Measurements from ENCODE around the gene KIAA1210. TPM values are rescaled to one million over a fixed set of nuclear protein-coding genes. Genes with fewer than 3 reads are reported as not detected.

KIAA1210 gene
- total RNA-seq, 6 experiments from 2014 or later = 0.02 TPM; not detected in 5

GRCh38 chrX:119042996-119043395 is 84.6 kb downstream of the KIAA1210 start:
- no peak for TF ChIP-seq POLR2A (IDR thresholded peaks at IDR 0.05)
- TF ChIP-seq CTCF (IDR thresholded peaks at IDR 0.05) = no peak
- WGBS (ENCODE audit: insufficient coverage, low coverage, low lambda C conversion rate, missing lambda C conversion rate) = 79% methylated on average over 1 of the region's 1 CpG
- no peaks in the 10 kb centered on the region for H3K27me3 ChIP-seq
- H3K9me3 ChIP-seq = no peaks in the 10 kb centered on the region
- no peak for ATAC-seq
- DNase-seq = no peak
- intact Hi-C loops (cut with DNase I) = loop anchor here in 1 of 2 donors (10.0 kb wide), 1 partner anchor 408 kb away; no protein-coding TSS in a partner anchor
- H3K4me1 ChIP-seq = no peaks in the 10 kb centered on the region
- H3K36me3 ChIP-seq = no peaks in the 10 kb centered on the region
- no peak overlapping the region for H3K4me3 ChIP-seq
- no peak overlapping the region for H3K27ac ChIP-seq

- Histone ChIP-seq H3K36me3 (no peaks in the 10 kb centered on the region), H3K4me1 (no peaks in the 10 kb centered on the region), H3K27ac (no peak overlapping the region), H3K4me3 (no peak overlapping the region), H3K9me3 (no peaks in the 10 kb centered on the region), H3K27me3 (no peaks in the 10 kb centered on the region)
- 56% methylated on average over 3 of the region's 3 CpGs for WGBS (ENCODE audit: insufficient coverage, low coverage, low lambda C conversion rate, missing lambda C conversion rate)
- intact Hi-C loops (cut with DNase I) = loop anchor here in 1 of 2 donors (10.0 kb wide), 1 partner anchor 407 kb away; no protein-coding TSS in a partner anchor
- TF ChIP-seq CTCF (IDR thresholded peaks at IDR 0.05) (no peak), POLR2A (IDR thresholded peaks at IDR 0.05) (no peak)
- ATAC-seq (peak in 1 of 4 donors; percentile 6), DNase-seq (no peak)
These were observed 85.6 kb downstream of the KIAA1210 start for GRCh38 chrX:119042040-119042439.

DNA sequence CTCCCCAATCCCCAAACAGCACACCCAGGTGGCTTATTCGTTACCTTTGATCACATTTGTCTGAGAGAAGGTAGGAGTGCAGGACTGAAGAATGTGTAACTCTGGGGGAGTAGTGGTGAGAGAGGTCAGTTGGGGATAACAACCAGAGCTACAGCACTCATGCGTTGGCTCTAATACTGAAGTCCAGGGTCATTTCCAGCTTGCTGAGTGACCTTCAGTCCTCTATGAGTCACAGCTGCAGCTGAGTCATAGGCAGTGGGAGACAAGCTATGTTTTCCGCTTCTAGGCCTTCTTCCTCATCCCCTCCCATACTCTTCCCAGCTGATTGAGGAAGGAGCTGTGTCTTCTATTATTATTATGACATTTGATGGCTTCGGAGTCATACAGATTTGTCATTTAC is 86.4 kb downstream of the KIAA1210 start:
- Histone ChIP-seq H3K4me1 (no peaks in the 10 kb centered on the region), H3K36me3 (no peaks in the 10 kb centered on the region), H3K4me3 (no peak overlapping the region), H3K27ac (no peak overlapping the region), H3K27me3 (no peaks in the 10 kb centered on the region), H3K9me3 (no peaks in the 10 kb centered on the region)
- 33% methylated on average over 4 of the region's 4 CpGs for WGBS (ENCODE audit: insufficient coverage, low coverage, low lambda C conversion rate, missing lambda C conversion rate)
- TF ChIP-seq CTCF (IDR thresholded peaks at IDR 0.05) (no peak), POLR2A (IDR thresholded peaks at IDR 0.05) (no peak)
- intact Hi-C loops (cut with DNase I) = loop anchor here in 1 of 2 donors (10.0 kb wide), 1 partner anchor 406 kb away; no protein-coding TSS in a partner anchor
- DNase-seq (peak in 2 of 3 donors; percentile 42 to 53), ATAC-seq (peak; percentile 93 to 98 (median 94))

DNA sequence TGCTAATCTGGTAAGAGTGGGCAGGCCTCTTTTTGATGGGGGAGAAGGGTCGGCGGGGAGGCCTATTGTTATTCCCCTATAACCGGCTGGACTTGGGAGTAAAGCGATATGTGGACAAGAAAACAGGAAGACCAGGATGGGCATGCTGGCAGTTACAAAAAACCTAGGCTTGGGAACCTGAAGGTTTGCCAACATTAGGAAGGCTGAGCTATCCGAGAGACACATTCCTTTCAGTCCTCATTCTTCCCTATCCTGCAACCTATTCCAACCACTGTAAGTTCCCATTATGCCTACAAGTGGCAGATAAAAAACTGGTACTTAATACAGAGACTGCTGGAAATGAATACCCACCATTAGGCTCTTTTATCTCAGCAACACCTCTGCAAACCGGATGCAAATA is 87.2 kb downstream of the KIAA1210 start:
- Histone ChIP-seq H3K27ac (no peak overlapping the region), H3K27me3 (no peaks in the 10 kb centered on the region), H3K9me3 (no peaks in the 10 kb centered on the region), H3K4me1 (no peaks in the 10 kb centered on the region), H3K36me3 (no peaks in the 10 kb centered on the region), H3K4me3 (no peak overlapping the region)
- no peak for ATAC-seq
- no peak for DNase-seq
- no peak for TF ChIP-seq CTCF (IDR thresholded peaks at IDR 0.05)
- TF ChIP-seq POLR2A (IDR thresholded peaks at IDR 0.05) = no peak
- WGBS (ENCODE audit: insufficient coverage, low coverage, low lambda C conversion rate, missing lambda C conversion rate) = 44% methylated on average over 4 of the region's 6 CpGs
- intact Hi-C loops (cut with DNase I) = loop anchor here in 1 of 2 donors (10.0 kb wide), 1 partner anchor 406 kb away; no protein-coding TSS in a partner anchor

Data from right lobe of liver (tissue), 6 donors.